ENCODE measurements around the gene SPAG4. TPM values are rescaled to one million over a fixed set of nuclear protein-coding genes. Genes with fewer than 3 reads are reported as not detected.

Gene SPAG4
- total RNA-seq, 1 experiment from 2014 or later, result 0.67 TPM

GRCh38 chr20:35582741-35583404 lies 32.8 kb upstream of the SPAG4 start:
- no peak overlapping the region for H3K4me3 ChIP-seq (ENCODE audit: low read depth, low read length, poor library complexity, severe bottlenecking)
- ChIA-PET CTCF (no interaction called here), POLR2A (ENCODE audit: low non-redundant PET) (no interaction called here)
- no TSS peak for BruUV-seq (replicated peaks)
- intact Hi-C loops (cut with micrococcal nuclease; ENCODE audit: unreplicated experiment), result no loop called here
- H3K36me3 ChIP-seq (ENCODE audit: insufficient read depth, low read length, poor library complexity, severe bottlenecking), result no peaks in the 10 kb centered on the region
- no peaks in the 10 kb centered on the region for H3K27me3 ChIP-seq (replicated peaks; ENCODE audit: insufficient read depth, low read depth, low read length, poor library complexity)
- no peak for DNase-seq (ENCODE audit: low spot score)
- H3K27ac ChIP-seq (ENCODE audit: low read depth, low read length, poor library complexity, severe bottlenecking), result no peak overlapping the region
- no peaks in the 10 kb centered on the region for H3K9me3 ChIP-seq (ENCODE audit: low read depth, low read length, poor library complexity, severe bottlenecking)
- H3K4me1 ChIP-seq (ENCODE audit: insufficient read depth, low read length, poor library complexity, severe bottlenecking), result no peaks in the 10 kb centered on the region
- no peak for TF ChIP-seq CTCF (conservative IDR thresholded peaks at IDR 0.05; ENCODE audit: low read depth, low read length)
- no peak for TF ChIP-seq EZH2 (IDR thresholded peaks at IDR 0.05; ENCODE audit: borderline replicate concordance, low read depth, low read length, poor library complexity, severe bottlenecking)

GRCh38 chr20:35583636-35584560 lies 31.7 kb upstream of the SPAG4 start:
- POLR2A ChIA-PET (ENCODE audit: low non-redundant PET), result no interaction called here
- no peaks in the 10 kb centered on the region for H3K9me3 ChIP-seq (ENCODE audit: low read depth, low read length, poor library complexity, severe bottlenecking)
- no peaks in the 10 kb centered on the region for H3K4me1 ChIP-seq (ENCODE audit: insufficient read depth, low read length, poor library complexity, severe bottlenecking)
- CTCF ChIA-PET, result no interaction called here
- intact Hi-C loops (cut with micrococcal nuclease; ENCODE audit: unreplicated experiment), result no loop called here
- DNase-seq (ENCODE audit: low spot score), result no peak
- TF ChIP-seq CTCF (conservative IDR thresholded peaks at IDR 0.05; ENCODE audit: low read depth, low read length) (no peak), EZH2 (IDR thresholded peaks at IDR 0.05; ENCODE audit: borderline replicate concordance, low read depth, low read length, poor library complexity, severe bottlenecking) (no peak)
- H3K27ac ChIP-seq (ENCODE audit: low read depth, low read length, poor library complexity, severe bottlenecking), result no peak overlapping the region
- BruUV-seq (replicated peaks), result no TSS peak
- H3K36me3 ChIP-seq (ENCODE audit: insufficient read depth, low read length, poor library complexity, severe bottlenecking), result no peaks in the 10 kb centered on the region
- no peaks in the 10 kb centered on the region for H3K27me3 ChIP-seq (replicated peaks; ENCODE audit: insufficient read depth, low read depth, low read length, poor library complexity)
- no peak overlapping the region for H3K4me3 ChIP-seq (ENCODE audit: low read depth, low read length, poor library complexity, severe bottlenecking)

- Histone ChIP-seq H3K27me3 (replicated peaks; ENCODE audit: insufficient read depth, low read depth, low read length, poor library complexity) (no peaks in the 10 kb centered on the region), H3K9me3 (ENCODE audit: low read depth, low read length, poor library complexity, severe bottlenecking) (no peaks in the 10 kb centered on the region), H3K4me1 (ENCODE audit: insufficient read depth, low read length, poor library complexity, severe bottlenecking) (no peaks in the 10 kb centered on the region), H3K36me3 (ENCODE audit: insufficient read depth, low read length, poor library complexity, severe bottlenecking) (no peaks in the 10 kb centered on the region), H3K27ac (ENCODE audit: low read depth, low read length, poor library complexity, severe bottlenecking) (no peak overlapping the region), H3K4me3 (ENCODE audit: low read depth, low read length, poor library complexity, severe bottlenecking) (no peak overlapping the region)
- CTCF ChIA-PET, result no interaction called here
- TF ChIP-seq CTCF (conservative IDR thresholded peaks at IDR 0.05; ENCODE audit: low read depth, low read length) (no peak), EZH2 (IDR thresholded peaks at IDR 0.05; ENCODE audit: borderline replicate concordance, low read depth, low read length, poor library complexity, severe bottlenecking) (no peak)
- BruUV-seq (replicated peaks), result no TSS peak
- DNase-seq (ENCODE audit: low spot score), result no peak
- intact Hi-C loops (cut with micrococcal nuclease; ENCODE audit: unreplicated experiment), result no loop called here
- POLR2A ChIA-PET (ENCODE audit: low non-redundant PET), result no interaction called here
Observed at GRCh38 chr20:35586751-35587425, 28.7 kb upstream of the SPAG4 start.
